Mucosa of descending colon (tissue), 3 donors: ENCODE measurements around the gene NDC1. TPM values are rescaled to one million over a fixed set of nuclear protein-coding genes. Genes with fewer than 3 reads are reported as not detected.
A peak's percentile ranks its signal among the peaks of the same experiment; 100 is the strongest.

Experiments used
- ATAC-seq: fragments of 200-7000 bp; cut with Tn5 transposase; one replicate; pipeline ENCODE4 v1.9.1; 2020; ENCODE audit warnings: mild to moderate bottlenecking, moderate library complexity
- DNase-seq, 3 donors: peaks; one replicate each; pipeline ENCODE4 v3.0.0-alpha.2; 2020
- H3K36me3 ChIP-seq: fragments of 200-600 bp; one replicate; pipeline ENCODE4 v1.8.0; 2021; ENCODE audit warnings: low read depth, mild to moderate bottlenecking
- H3K4me1 ChIP-seq: fragments of 200-600 bp; one replicate; pipeline ENCODE4 v1.8.0; 2021; ENCODE audit warnings: low read depth, mild to moderate bottlenecking
- H3K4me3 ChIP-seq: fragments of 200-600 bp; one replicate; pipeline ENCODE4 v1.8.0; 2021; ENCODE audit warnings: mild to moderate bottlenecking
- H3K9me3 ChIP-seq: fragments of 200-600 bp; one replicate; pipeline ENCODE4 v1.8.0; 2021; ENCODE audit warnings: mild to moderate bottlenecking
- CTCF ChIP-seq: fragments of 200-600 bp; IDR thresholded peaks from one replicate; pipeline ENCODE4 v1.8.0; 2022; ENCODE audit warnings: antibody characterized with exemption, mild to moderate bottlenecking
- intact Hi-C, 2 donors: fragments of 100-400 bp; cut with DNase I in 1 of 2; cut with micrococcal nuclease in 1 of 2; formaldehyde crosslinking; loops; one replicate each; pipeline versions ENCODE4 v1.11.0 to v1.11.1; 2022; cut with DNase I, micrococcal nuclease
- total RNA-seq, 3 donors: library from RNA; stranded (reverse); fragmentation: NEBNext Ultra II Directional in 2 of 3; extraction: Animal tissue kit (Norgen Biotek cat#: 25700) in 2 of 3; gene quantifications; one replicate each; pipeline versions ENCODE4 v1.2.1 to v1.2.4, GENCODE V29; 2021 to 2023
- donor health status: DM: no; HTN: no; CAD: no; lungs with moderate emphysema.
- donor health status: DM: no; HTN: no; CAD: no.
- donor health status: DM: no; HTN: yes; CAD: no.

Gene NDC1
- total RNA-seq, 3 donors from 2014 or later: 9.7 to 23.8 (median 11.0) TPM

- Histone ChIP-seq H3K4me1 (peaks cover 15% of the 10 kb centered on the region), H3K4me3 (no peak overlapping the region), H3K9me3 (no peaks in the 10 kb centered on the region), H3K36me3 (no peaks in the 10 kb centered on the region)
- DNase-seq (peak in 1 of 3 donors; percentile 27), ATAC-seq (no peak)
- no peak for TF ChIP-seq CTCF
- intact Hi-C loops: no loop called here
Measured at GRCh38 chr1:53737648-53738204, 100.4 kb downstream of the NDC1 start.

GRCh38 chr1:53736290-53736689 is 101.8 kb downstream of the NDC1 start:
- intact Hi-C loops: no loop called here
- DNase-seq: no peak
- Histone ChIP-seq H3K4me1 (peaks cover 15% of the 10 kb centered on the region), H3K9me3 (no peaks in the 10 kb centered on the region), H3K36me3 (no peaks in the 10 kb centered on the region), H3K4me3 (no peak overlapping the region)
- no peak for TF ChIP-seq CTCF
- no peak for ATAC-seq

GRCh38 chr1:53735681-53736080 is 102.4 kb downstream of the NDC1 start:
- no peak for TF ChIP-seq CTCF
- peaks cover 15% of the 10 kb centered on the region for H3K4me1 ChIP-seq
- ATAC-seq (no peak), DNase-seq (no peak)
- no peaks in the 10 kb centered on the region for H3K9me3 ChIP-seq
- H3K4me3 ChIP-seq: no peak overlapping the region
- no peaks in the 10 kb centered on the region for H3K36me3 ChIP-seq
- intact Hi-C loops: no loop called here

GRCh38 chr1:53735261-53735660 is 102.8 kb downstream of the NDC1 start:
- Histone ChIP-seq H3K4me3 (no peak overlapping the region), H3K36me3 (no peaks in the 10 kb centered on the region), H3K9me3 (no peaks in the 10 kb centered on the region), H3K4me1 (peaks cover 15% of the 10 kb centered on the region)
- no peak for DNase-seq
- ATAC-seq: no peak
- intact Hi-C loops: no loop called here
- TF ChIP-seq CTCF: no peak

- no peak for ATAC-seq
- intact Hi-C loops: no loop called here
- Histone ChIP-seq H3K4me1 (peaks cover 15% of the 10 kb centered on the region), H3K9me3 (no peaks in the 10 kb centered on the region), H3K36me3 (no peaks in the 10 kb centered on the region), H3K4me3 (no peak overlapping the region)
- no peak for DNase-seq
- no peak for TF ChIP-seq CTCF
Measured at GRCh38 chr1:53734650-53735211, 103.4 kb downstream of the NDC1 start.
